Sigmoid colon (tissue), 4 donors: ENCODE results near the gene ITPK1.

Experiments
- EP300 ChIP-seq, 4 donors: sonication (generic); formaldehyde crosslinking; IDR thresholded peaks; one replicate each; pipeline ENCODE4 v1.6.1; 2017; ENCODE audit warnings: antibody characterized with exemption in 4 of 4
- POLR2A ChIP-seq, 2 donors: fragments of 450-650 bp; IDR thresholded peaks; one replicate each; pipeline ENCODE4 v1.6.1; 2016; ENCODE audit warnings: antibody characterized with exemption in 2 of 2, mild to moderate bottlenecking in 2 of 2, moderate library complexity in 2 of 2
- POLR2AphosphoS5 ChIP-seq, 4 donors: sonication (generic); formaldehyde crosslinking; IDR thresholded peaks; one replicate each; pipeline ENCODE4 v1.6.1; 2017; ENCODE audit warnings: antibody characterized with exemption in 4 of 4
- TF ChIP-seq, protein P1 (sequence below), 4 experiments: fragments of 450-650 bp in 3 of 4; fragments of 200-600 bp in 1 of 4; IDR thresholded peaks; one replicate each; pipeline ENCODE4 v1.5.1; 2016 to 2019; ENCODE audit warnings: antibody characterized with exemption in 4 of 4, mild to moderate bottlenecking in 3 of 4, moderate library complexity in 2 of 4

DNA sequence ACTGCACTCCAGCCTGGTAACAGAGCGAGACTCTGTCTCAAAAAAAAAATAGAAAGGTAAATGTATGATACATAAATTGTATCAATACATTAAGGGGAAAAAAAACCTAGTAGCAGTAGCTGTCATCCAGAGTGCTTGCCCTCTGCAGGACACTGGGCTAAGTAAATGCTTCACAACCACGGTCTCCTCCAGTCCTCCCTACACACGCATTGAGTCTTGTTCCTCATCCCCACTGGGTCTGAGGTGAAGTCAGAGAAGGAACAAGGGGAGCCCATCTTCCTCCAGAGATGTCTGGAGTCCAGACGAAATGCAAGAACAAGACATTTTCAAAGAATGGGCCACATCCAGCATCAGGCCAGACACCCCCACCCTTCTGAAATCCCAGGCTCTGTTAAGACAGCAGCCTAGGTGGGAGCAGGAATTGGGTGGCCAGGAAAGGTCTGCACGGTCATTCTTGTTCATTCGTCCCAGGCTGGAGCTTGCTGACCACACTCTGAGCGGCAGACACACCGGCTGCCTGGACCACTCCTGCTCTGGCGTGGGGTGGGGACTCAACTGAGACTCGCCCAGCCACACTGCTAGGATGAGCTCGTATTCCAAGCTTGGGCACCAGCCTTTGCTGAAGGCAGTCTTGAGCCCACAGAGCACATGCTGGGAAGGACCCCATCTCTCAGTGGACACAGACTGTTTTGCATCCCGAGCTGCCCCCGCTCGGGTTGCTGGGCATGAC is 147.3 kb downstream of the ITPK1 start:
- TF ChIP-seq EP300 (IDR thresholded peaks at IDR 0.05) (no peak), POLR2AphosphoS5 (IDR thresholded peaks at IDR 0.05) (no peak), POLR2A (IDR thresholded peaks at IDR 0.05) (no peak)
- TF ChIP-seq, protein P1, sequence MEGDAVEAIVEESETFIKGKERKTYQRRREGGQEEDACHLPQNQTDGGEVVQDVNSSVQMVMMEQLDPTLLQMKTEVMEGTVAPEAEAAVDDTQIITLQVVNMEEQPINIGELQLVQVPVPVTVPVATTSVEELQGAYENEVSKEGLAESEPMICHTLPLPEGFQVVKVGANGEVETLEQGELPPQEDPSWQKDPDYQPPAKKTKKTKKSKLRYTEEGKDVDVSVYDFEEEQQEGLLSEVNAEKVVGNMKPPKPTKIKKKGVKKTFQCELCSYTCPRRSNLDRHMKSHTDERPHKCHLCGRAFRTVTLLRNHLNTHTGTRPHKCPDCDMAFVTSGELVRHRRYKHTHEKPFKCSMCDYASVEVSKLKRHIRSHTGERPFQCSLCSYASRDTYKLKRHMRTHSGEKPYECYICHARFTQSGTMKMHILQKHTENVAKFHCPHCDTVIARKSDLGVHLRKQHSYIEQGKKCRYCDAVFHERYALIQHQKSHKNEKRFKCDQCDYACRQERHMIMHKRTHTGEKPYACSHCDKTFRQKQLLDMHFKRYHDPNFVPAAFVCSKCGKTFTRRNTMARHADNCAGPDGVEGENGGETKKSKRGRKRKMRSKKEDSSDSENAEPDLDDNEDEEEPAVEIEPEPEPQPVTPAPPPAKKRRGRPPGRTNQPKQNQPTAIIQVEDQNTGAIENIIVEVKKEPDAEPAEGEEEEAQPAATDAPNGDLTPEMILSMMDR (IDR thresholded peaks at IDR 0.05): no peak
